HG03108 (cell line): ENCODE measurements around the gene PHLPP1.
A peak's percentile ranks its signal among the peaks of the same experiment; 100 is the strongest.

ENCODE experiments used
- ATAC-seq: cut with Tn5 transposase; IDR thresholded peaks from one replicate; pipeline ENCODE4 v1.9.1; 2021; ENCODE audit warnings: moderate library complexity; ENCODE audit not compliant: unreplicated experiment

The PHLPP1 gene

DNA sequence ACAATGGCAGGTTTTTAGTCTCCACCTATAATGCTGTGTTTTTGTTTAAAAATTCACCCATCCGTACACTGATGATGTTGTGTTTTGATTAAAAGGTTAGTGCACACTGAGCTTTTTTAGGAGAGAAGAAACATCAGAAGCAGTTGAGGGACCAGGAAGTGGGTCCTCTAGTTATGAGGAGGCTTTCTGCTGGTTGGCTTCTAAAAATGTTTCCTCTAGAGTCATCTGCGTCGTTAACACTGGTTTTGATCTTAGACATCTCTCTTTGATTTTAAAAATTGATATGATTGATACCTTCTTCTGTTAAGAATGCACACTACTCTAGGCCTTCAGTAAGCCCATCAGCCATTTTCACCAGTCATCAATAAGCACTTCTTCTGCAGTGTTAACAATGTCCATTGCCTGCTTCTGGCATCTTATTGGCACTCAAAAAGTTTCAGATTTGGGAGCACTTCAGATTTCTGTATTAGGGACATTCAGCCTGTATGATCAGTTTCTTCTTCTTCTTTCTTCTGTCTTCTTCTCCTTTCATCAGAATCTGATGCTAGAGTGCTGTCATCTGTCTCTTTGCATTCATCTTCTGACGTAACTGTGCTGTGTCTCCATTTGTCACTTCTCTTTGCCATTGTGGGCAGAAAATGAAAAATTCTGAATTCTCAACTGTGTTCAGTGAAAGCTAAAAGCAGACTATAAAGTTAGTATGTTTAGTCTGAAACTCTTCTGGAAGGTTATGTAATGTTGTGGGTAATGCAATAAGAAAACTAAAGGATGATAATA, 56.3 kb downstream of the PHLPP1 start:
- no peak for ATAC-seq

DNA sequence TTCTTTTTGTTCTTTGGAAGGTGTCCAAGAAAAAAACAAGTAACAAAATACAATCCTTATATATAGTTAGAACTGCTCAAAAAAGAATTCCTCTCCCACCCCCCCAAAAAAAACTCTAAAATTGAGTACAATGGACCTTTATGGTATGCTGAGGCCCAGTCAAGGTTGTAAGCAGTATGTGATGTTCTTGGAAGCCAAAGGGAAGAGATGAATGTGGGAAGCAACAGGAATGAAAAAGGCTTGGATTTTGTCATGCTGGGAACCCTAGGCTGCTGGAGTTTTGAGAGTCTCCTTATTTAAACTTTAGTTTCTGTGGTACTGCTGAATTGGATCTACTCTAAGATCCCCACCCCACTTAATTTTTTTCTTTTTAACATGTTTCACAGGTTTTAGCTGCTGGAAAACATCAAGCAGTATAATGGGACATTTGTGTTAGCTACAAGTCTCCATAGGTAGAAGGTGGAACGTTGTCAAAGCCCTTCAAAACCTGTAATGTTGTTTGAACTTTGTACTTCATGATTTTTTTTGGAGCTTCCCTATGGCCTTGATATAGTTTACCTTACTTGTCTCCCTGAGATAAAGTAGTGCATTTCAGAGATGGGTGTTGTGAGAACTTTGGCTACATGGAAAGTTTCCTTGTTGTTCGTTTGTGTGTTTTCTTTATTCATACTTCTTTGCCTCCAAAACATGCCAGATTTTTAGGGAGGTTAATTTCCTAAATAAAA, 57.7 kb downstream of the PHLPP1 start:
- ATAC-seq, result no peak

DNA sequence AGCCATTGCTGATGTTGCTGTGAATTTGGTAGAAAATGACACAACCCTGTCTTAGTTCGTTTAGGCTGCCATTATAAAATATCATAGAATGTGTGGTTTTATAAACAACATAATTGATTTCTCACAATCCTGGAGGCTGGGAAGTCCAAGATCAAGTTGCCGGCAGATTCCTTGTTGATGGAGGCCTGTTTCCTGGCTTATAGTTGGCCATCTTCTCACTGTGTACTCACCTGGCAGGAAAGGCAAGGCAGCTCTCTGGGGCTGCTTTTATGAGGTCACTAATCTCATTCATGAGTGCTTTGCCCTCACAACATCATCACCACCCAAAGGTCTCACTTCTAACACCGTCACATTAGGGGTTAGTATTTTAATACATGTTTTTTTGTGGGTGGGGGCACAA, 58.4 kb downstream of the PHLPP1 start:
- ATAC-seq, result no peak

- ATAC-seq, result no peak
These were observed 60.8 kb downstream of the PHLPP1 start for GRCh38 chr18:62776024-62776570.

DNA sequence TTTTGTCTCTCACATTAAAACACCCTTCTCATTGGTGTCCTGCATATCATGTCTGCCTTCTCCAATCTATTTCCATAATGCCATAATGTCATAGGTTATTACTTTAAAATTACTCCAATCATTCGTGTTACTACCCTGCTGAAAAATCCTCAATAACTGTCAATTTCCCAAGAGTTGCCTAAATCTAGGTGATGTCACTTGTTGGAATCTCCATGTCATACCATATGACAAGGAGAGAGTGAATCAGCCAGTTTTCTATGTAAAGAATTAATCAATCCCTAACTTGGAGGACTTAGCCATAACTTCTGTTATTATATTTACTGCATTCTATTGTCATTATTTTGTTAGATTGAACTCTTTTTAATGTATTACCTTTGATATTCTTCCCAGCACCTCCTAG, 62.5 kb downstream of the PHLPP1 start:
- ATAC-seq, result no peak

GRCh38 chr18:62778976-62779869, 63.9 kb downstream of the PHLPP1 start:
- no peak for ATAC-seq

GRCh38 chr18:62781262-62781661, 65.9 kb downstream of the PHLPP1 start:
- no peak for ATAC-seq

GRCh38 chr18:62781893-62782292, 66.6 kb downstream of the PHLPP1 start:
- ATAC-seq, result no peak

DNA sequence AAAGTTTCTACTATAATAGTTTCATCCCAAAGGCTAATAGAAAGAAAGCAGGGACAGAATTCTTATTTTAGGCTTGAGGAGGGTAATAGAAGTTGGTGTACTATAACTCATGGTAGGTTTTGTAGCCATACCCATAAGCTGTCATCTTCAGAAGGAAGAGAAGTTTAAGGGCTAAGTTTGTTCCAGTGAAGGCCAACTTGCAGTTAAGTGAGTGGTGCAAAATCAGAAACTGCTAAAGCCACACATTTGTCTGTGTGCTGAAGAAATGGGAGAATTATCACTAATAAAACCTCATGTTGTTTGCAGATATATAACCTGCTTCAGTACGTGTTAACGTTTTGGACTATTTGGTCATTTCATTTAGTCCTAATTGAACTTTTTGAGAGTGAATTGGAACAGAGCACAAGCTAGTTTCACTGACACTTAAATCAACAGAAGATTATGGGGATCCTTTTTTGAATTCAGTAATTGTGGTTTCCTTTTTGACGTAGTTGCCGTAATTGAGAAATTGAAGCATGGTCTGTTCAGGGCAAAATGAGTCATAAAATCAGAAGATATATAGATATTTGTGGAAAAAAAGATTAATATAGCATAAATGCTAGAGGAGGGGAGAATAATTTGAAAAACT, 69.1 kb downstream of the PHLPP1 start:
- peak; percentile 54 for ATAC-seq

DNA sequence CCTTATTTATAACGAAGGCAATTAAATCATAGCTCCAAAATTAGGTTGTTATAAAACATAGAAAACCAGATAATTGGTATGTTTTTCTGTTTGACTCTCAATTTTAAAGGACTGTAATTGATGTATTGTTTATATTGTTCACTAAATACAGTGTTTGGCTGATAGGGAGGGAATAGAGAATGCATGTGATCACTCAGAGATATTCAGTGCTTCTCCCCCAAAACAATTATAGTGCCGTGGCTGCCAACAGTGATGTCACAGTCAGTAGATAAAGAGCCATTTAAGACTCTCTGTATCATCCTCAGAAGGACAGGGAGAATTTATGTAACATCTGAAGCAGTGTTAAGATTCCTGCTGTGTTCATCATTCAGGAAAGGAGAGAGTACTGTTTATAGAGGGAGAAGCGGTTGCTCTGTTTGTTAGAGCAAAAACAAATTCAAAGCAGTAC, 69.6 kb downstream of the PHLPP1 start:
- peak; percentile 10 for ATAC-seq

GRCh38 chr18:62786689-62787088, 71.3 kb downstream of the PHLPP1 start:
- no peak for ATAC-seq

DNA sequence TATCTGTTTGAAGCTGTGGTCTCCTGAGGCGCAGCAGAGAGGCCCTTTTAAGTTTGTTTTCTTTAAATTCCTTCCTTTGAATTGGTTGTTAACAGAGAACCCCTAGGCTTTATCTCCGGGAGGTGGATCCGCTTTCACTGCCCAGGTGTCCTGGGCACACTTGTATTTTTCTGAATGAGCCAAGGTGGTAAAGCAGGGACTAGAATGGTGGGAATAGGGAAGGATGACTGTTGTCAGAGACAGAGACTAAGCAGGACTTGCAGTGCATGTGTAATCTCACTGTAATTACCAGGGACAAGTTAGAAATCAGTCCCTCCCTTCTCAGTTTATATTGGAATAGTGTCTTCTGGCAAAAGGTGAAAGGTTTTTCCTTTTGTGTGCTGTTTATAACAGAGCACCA, 72.8 kb downstream of the PHLPP1 start:
- ATAC-seq, result no peak

GRCh38 chr18:62788876-62789275, 73.5 kb downstream of the PHLPP1 start:
- ATAC-seq, result no peak

DNA sequence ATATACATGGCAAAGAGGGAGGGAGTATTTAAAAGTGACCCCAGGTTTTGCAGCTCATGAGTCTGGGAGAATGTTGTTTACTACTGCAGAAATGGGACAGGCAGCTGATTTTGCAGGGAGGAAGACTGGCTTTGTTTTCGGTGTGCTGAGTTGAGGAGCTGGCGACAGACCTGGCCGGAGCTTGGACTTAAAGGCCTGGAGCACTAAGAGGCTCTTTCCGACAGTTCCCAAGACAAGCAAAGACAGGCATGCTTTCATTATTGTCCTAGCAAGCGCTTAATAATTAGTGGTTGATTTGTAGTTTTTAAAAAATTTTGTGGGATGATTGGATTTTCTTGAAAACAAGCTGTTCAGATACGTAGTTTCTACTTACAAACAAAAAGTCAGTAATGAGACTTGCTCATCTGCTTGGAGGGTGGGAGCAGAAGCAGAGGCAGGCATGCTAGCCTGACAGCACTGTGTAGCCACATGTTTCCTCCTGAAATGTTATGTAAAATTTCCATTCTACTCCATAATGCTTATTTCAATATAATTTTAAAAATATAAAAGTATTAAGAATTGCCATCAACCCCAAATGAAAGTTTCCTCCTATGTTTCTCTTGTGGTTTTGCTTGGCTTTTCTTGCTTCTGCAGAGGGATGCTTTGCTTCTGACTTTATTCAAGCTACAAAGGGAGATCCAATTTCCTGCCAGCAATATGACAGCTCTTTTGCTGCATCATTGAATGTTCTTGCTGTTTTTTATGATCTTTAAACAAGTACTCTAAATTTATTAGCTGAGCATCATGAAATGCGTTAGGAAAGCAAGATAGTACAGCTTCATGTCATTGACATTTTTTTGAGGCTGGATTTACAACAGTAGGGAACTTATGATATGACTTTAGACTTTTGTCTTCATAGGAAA, 75.8 kb downstream of the PHLPP1 start:
- no peak for ATAC-seq

DNA sequence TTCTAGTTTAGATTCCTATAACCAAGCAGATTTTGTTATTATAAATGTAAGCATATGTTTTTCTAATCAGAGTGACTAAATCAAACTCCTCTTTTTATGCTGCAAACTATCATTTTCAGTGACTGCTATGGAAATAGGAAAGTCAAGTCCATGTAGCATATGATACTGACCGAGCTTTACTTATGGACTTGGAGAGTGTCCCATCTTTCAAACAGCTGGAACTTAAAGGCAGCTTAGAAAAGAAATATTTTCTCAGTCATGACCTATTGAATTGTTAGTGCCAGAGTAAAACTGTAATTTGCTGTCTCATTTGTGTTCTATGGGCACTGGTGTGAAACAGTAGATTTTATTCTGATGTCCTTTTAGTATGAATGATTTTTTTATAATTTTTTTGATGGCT, 76.7 kb downstream of the PHLPP1 start:
- no peak for ATAC-seq

DNA sequence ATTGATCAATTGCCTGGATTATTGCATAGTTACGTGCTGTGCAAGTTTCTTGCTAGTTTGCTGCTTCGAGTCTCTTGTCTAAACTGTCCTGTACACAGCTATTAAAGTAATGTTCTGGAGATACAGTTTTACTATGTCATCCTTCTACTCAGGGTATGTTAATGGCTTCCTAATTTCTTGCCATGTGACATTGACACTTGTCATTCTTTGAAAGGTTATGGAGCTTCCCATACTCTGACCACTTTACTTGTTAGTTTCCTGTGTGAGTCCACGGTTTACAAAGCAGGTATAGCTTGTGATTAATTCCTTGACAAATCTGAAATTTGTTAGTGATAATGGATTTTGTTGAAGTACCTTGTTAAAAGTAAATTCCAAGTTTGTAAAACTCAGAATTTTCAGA, 80.5 kb downstream of the PHLPP1 start:
- no peak for ATAC-seq

GRCh38 chr18:62796216-62796621, 80.9 kb downstream of the PHLPP1 start:
- no peak for ATAC-seq

- no peak for ATAC-seq
These were observed 82.0 kb downstream of the PHLPP1 start for GRCh38 chr18:62797329-62797728.

- ATAC-seq, result no peak
These were observed 84.6 kb downstream of the PHLPP1 start for GRCh38 chr18:62799977-62800376.

DNA sequence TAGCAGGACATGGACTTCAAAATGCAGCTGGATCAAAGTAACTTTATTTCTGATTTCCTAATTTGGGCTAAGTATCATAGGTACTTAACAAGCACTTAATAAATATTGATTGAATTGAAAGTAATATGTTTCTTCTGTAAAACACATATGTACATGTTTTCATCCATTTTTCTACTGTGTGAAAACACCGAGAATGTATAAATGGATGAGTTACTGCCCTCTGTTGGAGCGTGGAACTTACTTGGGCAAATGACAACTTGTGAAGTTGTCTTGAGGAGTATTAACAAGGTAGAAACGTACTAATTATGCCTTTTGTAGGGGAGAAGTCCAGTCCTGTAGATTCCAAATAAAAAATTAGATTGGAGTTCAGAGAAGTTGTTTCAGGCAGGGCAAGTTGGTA, 87.2 kb downstream of the PHLPP1 start:
- no peak for ATAC-seq
